K562 (cell line): ENCODE results near the gene PPT2. TPM values are rescaled to one million over a fixed set of nuclear protein-coding genes. Genes with fewer than 3 reads are reported as not detected.

Source experiments
- ARID1B ChIP-seq: fragments of 450-650 bp; IDR thresholded peaks from 2 replicates; pipeline ENCODE4 v1.6.1; 2016; ENCODE audit warnings: antibody characterized with exemption, mild to moderate bottlenecking, inconsistent platforms
- C11orf30 ChIP-seq: fragments of 450-650 bp; IDR thresholded peaks from 2 replicates; pipeline ENCODE4 v1.6.1; 2016; ENCODE audit warnings: low read depth, mild to moderate bottlenecking
- DEAF1 ChIP-seq: fragments of 450-650 bp; formaldehyde crosslinking; IDR thresholded peaks from 2 replicates; pipeline ENCODE4 v1.4.0; 2020; ENCODE audit warnings: mild to moderate bottlenecking, moderate library complexity
- GABPB2 ChIP-seq: fragments of 250-450 bp; sonication (Bioruptor Pico); conservative IDR thresholded peaks from 2 replicates; pipeline ENCODE4 v1.5.1; 2021; ENCODE audit warnings: mild to moderate bottlenecking
- RFX5 ChIP-seq: IDR thresholded peaks from 2 replicates; pipeline ENCODE4 v1.6.1; 2011; ENCODE audit warnings: low read depth, mild to moderate bottlenecking, improper control_type of control experiment, low read length
- SETDB1 ChIP-seq: IDR thresholded peaks from one replicate; pipeline ENCODE4 v1.6.1; 2012; ENCODE audit warnings: low read length, control low read depth, inconsistent platforms
- ZNF263 ChIP-seq: sonication (generic); formaldehyde crosslinking; IDR thresholded peaks from 2 replicates; pipeline ENCODE4 v1.8.0; 2022; ENCODE audit warnings: mild to moderate bottlenecking, missing genetic modification reagents, borderline replicate concordance
- ZNF431 ChIP-seq: sonication (generic); formaldehyde crosslinking; IDR thresholded peaks from 2 replicates; pipeline ENCODE4 v1.8.0; 2022; ENCODE audit warnings: mild to moderate bottlenecking, missing genetic modification reagents
- polyA plus RNA-seq, 8 experiments: library from polyadenylated mRNA; depleted of rRNA in 4 of 8; stranded (reverse) in 5 of 8; unstranded in 3 of 8; fragments of >200 nt; fragmentation: Nextera tagmentation in 2 of 8; fragmentation: Illumina TruSeq in 1 of 8; extraction: Ambion mirVana in 2 of 8; extraction: Trizol in 1 of 8; gene quantifications; 2 replicates each; pipeline versions ENCODE4 v1.2.1 to v1.2.3, GENCODE V29; 2011 to 2014; ENCODE audit warnings: inconsistent platforms in 1 of 8, missing spikeins in 1 of 8
- total RNA-seq, 7 experiments: library from RNA; depleted of rRNA in 6 of 7; stranded (reverse); fragments of >200 nt in 6 of 7; fragmentation: Illumina TruSeq in 2 of 7; extraction: Trizol in 2 of 7; gene quantifications; 2 replicates each; pipeline versions ENCODE4 v1.2.1 to v1.2.3, GENCODE V29; 2011 to 2021; ENCODE audit warnings: low replicate concordance in 1 of 7
- TF ChIP-seq, protein P1 (sequence below): fragments of 200-600 bp; sonication (generic); IDR thresholded peaks from one replicate; pipeline ENCODE4 v1.6.1; 2012; ENCODE audit warnings: mild to moderate bottlenecking, low read depth, low read length, inconsistent platforms
- TF ChIP-seq, protein P2 (sequence below): sonication (generic); formaldehyde crosslinking; IDR thresholded peaks from 2 replicates; pipeline ENCODE4 v1.8.0; 2023; ENCODE audit warnings: mild to moderate bottlenecking, missing genetic modification reagents
- TF ChIP-seq, protein P3 (sequence below), 2 experiments: fragments of 250-450 bp in 1 of 2; fragments of 450-650 bp in 1 of 2; sonication (Bioruptor Pico) in 1 of 2; IDR thresholded peaks; 2 replicates each; pipeline versions ENCODE4 v1.6.1 to v1.8.0; 2016 to 2021; ENCODE audit warnings: mild to moderate bottlenecking in 2 of 2, moderate library complexity in 2 of 2, missing compliant biosample characterization in 1 of 2, missing genetic modification characterization in 1 of 2

Gene PPT2
- total and polyA plus RNA-seq, 9 of the 15 experiments (the other 6 are each of a cell fraction or from before 2014, with no cell fraction given), result 27.4 to 98.8 (median 69.9) TPM

DNA sequence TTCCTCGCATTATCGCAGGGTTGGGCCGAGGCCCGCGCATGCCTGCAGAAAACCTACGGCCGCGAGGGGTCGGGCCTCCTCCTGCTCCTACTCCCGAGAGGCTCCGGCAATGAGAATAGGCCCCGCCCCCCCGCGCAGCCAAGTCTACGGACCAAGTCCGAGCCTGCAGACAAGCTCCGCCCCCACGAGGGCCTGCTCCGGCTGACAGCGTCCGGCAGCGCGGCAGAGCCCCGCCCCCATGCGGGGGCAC, 41.6 kb downstream of the PPT2 start (continued):
- TF ChIP-seq, protein P1, sequence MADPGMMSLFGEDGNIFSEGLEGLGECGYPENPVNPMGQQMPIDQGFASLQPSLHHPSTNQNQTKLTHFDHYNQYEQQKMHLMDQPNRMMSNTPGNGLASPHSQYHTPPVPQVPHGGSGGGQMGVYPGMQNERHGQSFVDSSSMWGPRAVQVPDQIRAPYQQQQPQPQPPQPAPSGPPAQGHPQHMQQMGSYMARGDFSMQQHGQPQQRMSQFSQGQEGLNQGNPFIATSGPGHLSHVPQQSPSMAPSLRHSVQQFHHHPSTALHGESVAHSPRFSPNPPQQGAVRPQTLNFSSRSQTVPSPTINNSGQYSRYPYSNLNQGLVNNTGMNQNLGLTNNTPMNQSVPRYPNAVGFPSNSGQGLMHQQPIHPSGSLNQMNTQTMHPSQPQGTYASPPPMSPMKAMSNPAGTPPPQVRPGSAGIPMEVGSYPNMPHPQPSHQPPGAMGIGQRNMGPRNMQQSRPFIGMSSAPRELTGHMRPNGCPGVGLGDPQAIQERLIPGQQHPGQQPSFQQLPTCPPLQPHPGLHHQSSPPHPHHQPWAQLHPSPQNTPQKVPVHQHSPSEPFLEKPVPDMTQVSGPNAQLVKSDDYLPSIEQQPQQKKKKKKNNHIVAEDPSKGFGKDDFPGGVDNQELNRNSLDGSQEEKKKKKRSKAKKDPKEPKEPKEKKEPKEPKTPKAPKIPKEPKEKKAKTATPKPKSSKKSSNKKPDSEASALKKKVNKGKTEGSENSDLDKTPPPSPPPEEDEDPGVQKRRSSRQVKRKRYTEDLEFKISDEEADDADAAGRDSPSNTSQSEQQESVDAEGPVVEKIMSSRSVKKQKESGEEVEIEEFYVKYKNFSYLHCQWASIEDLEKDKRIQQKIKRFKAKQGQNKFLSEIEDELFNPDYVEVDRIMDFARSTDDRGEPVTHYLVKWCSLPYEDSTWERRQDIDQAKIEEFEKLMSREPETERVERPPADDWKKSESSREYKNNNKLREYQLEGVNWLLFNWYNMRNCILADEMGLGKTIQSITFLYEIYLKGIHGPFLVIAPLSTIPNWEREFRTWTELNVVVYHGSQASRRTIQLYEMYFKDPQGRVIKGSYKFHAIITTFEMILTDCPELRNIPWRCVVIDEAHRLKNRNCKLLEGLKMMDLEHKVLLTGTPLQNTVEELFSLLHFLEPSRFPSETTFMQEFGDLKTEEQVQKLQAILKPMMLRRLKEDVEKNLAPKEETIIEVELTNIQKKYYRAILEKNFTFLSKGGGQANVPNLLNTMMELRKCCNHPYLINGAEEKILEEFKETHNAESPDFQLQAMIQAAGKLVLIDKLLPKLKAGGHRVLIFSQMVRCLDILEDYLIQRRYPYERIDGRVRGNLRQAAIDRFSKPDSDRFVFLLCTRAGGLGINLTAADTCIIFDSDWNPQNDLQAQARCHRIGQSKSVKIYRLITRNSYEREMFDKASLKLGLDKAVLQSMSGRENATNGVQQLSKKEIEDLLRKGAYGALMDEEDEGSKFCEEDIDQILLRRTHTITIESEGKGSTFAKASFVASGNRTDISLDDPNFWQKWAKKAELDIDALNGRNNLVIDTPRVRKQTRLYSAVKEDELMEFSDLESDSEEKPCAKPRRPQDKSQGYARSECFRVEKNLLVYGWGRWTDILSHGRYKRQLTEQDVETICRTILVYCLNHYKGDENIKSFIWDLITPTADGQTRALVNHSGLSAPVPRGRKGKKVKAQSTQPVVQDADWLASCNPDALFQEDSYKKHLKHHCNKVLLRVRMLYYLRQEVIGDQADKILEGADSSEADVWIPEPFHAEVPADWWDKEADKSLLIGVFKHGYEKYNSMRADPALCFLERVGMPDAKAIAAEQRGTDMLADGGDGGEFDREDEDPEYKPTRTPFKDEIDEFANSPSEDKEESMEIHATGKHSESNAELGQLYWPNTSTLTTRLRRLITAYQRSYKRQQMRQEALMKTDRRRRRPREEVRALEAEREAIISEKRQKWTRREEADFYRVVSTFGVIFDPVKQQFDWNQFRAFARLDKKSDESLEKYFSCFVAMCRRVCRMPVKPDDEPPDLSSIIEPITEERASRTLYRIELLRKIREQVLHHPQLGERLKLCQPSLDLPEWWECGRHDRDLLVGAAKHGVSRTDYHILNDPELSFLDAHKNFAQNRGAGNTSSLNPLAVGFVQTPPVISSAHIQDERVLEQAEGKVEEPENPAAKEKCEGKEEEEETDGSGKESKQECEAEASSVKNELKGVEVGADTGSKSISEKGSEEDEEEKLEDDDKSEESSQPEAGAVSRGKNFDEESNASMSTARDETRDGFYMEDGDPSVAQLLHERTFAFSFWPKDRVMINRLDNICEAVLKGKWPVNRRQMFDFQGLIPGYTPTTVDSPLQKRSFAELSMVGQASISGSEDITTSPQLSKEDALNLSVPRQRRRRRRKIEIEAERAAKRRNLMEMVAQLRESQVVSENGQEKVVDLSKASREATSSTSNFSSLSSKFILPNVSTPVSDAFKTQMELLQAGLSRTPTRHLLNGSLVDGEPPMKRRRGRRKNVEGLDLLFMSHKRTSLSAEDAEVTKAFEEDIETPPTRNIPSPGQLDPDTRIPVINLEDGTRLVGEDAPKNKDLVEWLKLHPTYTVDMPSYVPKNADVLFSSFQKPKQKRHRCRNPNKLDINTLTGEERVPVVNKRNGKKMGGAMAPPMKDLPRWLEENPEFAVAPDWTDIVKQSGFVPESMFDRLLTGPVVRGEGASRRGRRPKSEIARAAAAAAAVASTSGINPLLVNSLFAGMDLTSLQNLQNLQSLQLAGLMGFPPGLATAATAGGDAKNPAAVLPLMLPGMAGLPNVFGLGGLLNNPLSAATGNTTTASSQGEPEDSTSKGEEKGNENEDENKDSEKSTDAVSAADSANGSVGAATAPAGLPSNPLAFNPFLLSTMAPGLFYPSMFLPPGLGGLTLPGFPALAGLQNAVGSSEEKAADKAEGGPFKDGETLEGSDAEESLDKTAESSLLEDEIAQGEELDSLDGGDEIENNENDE, result peak; percentile 56
- TF ChIP-seq ZNF263 (no peak; the same call in none of the 2 replicates), GABPB2 (CRISPR knock-in tag) (no peak), ARID1B (no peak), ZNF431 (no peak), DEAF1 (no peak), SETDB1 (peak; percentile 99), RFX5 (0 out of 2 replicates have a peak, but pooled peaks have one; percentile 17), C11orf30 (no peak)
- TF ChIP-seq, protein P2, sequence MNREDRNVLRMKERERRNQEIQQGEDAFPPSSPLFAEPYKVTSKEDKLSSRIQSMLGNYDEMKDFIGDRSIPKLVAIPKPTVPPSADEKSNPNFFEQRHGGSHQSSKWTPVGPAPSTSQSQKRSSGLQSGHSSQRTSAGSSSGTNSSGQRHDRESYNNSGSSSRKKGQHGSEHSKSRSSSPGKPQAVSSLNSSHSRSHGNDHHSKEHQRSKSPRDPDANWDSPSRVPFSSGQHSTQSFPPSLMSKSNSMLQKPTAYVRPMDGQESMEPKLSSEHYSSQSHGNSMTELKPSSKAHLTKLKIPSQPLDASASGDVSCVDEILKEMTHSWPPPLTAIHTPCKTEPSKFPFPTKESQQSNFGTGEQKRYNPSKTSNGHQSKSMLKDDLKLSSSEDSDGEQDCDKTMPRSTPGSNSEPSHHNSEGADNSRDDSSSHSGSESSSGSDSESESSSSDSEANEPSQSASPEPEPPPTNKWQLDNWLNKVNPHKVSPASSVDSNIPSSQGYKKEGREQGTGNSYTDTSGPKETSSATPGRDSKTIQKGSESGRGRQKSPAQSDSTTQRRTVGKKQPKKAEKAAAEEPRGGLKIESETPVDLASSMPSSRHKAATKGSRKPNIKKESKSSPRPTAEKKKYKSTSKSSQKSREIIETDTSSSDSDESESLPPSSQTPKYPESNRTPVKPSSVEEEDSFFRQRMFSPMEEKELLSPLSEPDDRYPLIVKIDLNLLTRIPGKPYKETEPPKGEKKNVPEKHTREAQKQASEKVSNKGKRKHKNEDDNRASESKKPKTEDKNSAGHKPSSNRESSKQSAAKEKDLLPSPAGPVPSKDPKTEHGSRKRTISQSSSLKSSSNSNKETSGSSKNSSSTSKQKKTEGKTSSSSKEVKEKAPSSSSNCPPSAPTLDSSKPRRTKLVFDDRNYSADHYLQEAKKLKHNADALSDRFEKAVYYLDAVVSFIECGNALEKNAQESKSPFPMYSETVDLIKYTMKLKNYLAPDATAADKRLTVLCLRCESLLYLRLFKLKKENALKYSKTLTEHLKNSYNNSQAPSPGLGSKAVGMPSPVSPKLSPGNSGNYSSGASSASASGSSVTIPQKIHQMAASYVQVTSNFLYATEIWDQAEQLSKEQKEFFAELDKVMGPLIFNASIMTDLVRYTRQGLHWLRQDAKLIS (CRISPR knock-in tag), result 0 out of 2 replicates have a peak, but pooled peaks have one; percentile 56
- TF ChIP-seq, protein P3, sequence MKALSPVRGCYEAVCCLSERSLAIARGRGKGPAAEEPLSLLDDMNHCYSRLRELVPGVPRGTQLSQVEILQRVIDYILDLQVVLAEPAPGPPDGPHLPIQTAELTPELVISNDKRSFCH (CRISPR knock-in tag; IDR thresholded peaks at IDR 0.05), result no peak
- TF ChIP-seq, protein P3 (tag; IDR thresholded peaks at IDR 0.05), result no peak
